OCI-LY1 (cell line): Measurements from ENCODE around the gene GSDMA.

Experiments used
- EZH2 ChIP-seq: fragments of 200-600 bp; sonication (generic), shearing (Covaris generic); IDR thresholded peaks from 2 replicates; pipeline ENCODE4 v1.8.0; 2017; ENCODE audit warnings: borderline replicate concordance, mixed run types, mild to moderate bottlenecking, antibody characterized with exemption, low read length, moderate library complexity, mixed read lengths
- TF ChIP-seq, protein P1 (sequence below): fragments of 200-600 bp; sonication (generic), shearing (Covaris generic); IDR thresholded peaks from 2 replicates; pipeline ENCODE4 v1.5.1; 2017; ENCODE audit warnings: mild to moderate bottlenecking, antibody characterized with exemption, low read length, moderate library complexity, mixed read lengths

DNA sequence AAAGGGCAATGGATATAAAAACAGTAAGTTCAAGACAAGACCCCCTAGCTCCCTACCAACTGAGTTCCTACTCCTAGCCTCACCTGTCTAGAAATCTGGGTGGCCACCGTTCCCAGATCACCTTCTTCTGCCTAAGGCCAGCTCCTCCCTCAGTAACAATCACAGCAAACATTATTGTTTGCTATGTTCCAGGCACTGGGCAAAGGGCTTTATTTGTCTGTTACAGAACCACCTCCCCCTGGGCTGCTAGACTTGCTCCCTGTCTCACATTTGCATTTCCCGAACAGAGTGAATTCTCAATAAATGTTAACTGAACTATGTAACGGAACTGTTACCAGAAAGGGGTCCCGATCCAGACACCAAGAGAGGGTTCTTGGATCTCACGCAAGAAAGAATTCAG, 28.5 kb upstream of the GSDMA start:
- TF ChIP-seq, protein P1, sequence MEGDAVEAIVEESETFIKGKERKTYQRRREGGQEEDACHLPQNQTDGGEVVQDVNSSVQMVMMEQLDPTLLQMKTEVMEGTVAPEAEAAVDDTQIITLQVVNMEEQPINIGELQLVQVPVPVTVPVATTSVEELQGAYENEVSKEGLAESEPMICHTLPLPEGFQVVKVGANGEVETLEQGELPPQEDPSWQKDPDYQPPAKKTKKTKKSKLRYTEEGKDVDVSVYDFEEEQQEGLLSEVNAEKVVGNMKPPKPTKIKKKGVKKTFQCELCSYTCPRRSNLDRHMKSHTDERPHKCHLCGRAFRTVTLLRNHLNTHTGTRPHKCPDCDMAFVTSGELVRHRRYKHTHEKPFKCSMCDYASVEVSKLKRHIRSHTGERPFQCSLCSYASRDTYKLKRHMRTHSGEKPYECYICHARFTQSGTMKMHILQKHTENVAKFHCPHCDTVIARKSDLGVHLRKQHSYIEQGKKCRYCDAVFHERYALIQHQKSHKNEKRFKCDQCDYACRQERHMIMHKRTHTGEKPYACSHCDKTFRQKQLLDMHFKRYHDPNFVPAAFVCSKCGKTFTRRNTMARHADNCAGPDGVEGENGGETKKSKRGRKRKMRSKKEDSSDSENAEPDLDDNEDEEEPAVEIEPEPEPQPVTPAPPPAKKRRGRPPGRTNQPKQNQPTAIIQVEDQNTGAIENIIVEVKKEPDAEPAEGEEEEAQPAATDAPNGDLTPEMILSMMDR = no peak
- no peak for TF ChIP-seq EZH2
